CD4-positive, alpha-beta T cell treated with Interleukin-12 subunit alpha and Interleukin-12 subunit beta, for 1 hour (primary cell): ENCODE data around the gene YY1AP1.
"Not testable (repeated sequence)": the region's sequence is repeated elsewhere in the genome, so short reads cannot be mapped to it uniquely, and the experiment has no call there.

Source experiments
- DNase-seq: peaks from one replicate; pipeline ENCODE4 v3.0.0-alpha.2; 2020

The YY1AP1 gene

DNA sequence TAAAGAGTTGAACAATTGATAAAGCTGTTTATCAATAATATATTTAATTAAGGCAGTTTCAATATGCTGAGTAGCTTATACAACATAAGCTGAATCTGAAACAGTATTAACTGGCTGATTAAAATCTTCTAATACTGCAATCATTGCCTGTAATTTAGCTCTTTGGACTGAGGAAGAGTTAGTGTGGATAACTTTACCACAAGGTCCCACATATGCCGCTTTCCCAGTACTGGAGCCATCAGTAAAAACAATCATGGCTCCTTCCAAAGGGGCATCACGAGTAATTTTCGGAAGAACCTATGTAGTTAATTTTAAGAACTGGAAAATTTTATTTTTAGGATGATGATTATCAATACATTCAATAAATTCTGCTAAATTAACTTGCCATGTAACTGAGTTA, 7.0 kb upstream of the YY1AP1 start:
- no peak for DNase-seq

DNA sequence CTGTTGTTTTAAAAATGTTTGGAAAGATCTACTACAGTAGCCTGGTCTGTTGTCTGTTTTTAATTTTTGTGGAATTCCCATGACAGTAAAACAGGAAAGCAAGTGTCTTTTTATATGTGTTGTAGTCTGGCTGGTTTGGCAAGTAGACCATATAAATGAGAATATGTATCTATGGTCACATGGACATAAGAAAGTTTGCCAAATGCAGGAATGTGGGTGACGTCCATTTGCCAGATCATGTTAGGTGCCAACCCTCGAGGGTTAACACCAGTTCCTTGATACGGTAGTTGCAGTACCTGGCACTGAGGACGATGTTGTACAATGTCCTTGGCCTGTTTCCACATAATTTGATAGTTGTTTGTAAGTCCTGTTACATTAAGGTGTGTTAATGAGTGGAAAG, 6.5 kb upstream of the YY1AP1 start:
- DNase-seq, result no peak

DNA sequence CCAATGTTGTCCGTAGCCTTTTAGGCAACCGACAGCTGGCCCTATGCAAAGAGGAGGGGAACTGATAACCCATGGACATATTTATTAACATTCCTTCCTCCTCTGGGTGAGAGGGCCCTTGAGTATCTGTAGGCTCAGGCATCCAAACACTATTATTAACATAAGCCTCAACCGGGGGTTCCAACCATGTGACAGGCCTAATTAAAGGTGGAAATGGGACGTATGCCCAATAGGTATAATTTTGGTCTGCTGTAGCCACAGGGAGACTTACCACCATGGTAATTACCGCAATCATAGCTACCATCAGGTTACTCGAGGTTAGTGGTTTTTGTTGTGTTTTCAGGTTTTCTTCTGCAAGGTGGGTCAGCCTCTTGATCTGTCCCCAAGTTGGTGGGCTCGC, 5.6 kb upstream of the YY1AP1 start:
- DNase-seq, result no peak

DNA sequence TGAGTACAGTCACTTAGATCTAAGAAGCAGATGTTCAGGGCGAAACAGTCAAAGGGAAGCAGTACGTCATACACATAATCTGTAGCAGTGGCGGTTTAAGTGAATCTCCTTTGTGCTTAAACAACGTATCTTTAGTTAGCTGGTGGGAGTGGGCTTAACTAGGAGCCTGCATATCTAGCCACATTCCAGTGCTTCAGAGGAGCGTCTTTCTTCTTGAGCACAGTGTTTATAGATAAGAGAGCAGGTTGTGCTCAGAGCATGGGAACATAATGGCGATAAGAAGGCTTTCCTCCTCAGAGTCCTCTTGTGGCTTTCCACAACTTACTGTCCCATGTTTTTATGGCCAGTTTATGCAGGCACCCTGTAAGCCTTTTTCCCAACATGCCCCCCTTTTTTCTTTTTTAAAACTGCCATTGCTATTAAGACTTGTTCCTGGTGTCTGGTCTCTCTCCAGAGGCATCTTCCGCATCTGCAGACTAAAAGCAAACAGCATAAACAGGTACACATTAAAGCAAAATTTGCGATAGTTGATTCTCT, 3.5 kb upstream of the YY1AP1 start:
- no peak for DNase-seq

DNA sequence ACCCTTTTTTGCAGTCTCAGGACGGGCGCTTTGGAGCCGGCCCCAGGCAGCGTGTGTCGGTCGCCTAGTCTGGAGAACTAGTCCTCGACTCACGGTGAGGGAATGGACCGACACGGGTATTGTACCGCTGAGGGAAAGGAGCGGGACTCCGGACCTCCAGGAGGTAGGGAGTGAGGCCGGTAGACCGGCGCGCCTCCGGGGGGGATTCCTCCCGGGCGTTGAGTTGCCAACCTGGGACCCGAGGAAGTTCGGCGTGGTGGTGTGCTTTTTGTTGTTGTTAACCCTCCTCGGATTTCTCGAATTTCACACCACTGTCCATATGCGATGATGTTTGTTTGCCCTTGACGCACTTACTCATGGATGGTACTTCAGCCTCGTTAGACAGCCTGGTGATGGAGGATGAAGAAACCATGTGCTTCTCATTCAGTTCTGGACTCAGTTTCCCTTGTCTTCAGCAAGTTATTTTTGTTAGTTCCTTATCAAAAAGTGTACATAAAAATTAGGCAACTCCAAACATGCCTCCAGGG, 570 bp upstream of the YY1AP1 start, which contains the start of gene DAP3:
DAP3 (plus strand) TSS at position 11 of the 527 bp plus-strand sequence. CDS start 20,689 bp downstream, outside the sequence.
- DNase-seq, result not testable (repeated sequence)

DNA sequence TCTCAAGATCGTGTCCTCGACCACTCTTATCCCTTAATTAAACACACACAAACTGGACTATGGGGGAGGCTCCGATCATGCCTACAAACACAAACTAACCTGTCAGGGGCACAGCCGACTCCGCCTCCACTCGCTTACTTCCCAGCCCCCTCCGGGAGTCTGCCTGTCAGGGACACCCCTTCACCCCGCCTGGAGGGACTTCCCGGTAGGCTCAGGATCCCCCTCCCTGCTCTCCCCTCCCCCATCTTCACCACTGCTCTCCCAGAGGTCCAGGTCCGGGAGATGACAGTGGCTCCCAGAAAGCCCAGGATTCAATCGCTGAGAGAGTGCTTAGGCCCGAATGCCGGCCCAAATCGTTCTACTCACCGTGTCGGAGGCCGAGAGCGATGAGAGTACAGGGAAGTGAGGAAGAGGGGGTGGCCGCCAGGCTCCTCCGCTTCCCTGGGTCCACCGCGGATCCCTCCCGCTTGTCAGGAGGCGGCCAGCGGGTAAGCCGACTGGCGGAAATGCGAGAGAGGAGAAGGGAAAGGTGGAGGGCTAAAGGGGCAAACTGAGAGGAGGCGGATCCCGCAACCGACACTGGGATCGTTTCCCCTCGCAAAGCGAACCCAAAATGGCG, 760 bp downstream of the YY1AP1 start:
- DNase-seq, result not testable (repeated sequence)

DNA sequence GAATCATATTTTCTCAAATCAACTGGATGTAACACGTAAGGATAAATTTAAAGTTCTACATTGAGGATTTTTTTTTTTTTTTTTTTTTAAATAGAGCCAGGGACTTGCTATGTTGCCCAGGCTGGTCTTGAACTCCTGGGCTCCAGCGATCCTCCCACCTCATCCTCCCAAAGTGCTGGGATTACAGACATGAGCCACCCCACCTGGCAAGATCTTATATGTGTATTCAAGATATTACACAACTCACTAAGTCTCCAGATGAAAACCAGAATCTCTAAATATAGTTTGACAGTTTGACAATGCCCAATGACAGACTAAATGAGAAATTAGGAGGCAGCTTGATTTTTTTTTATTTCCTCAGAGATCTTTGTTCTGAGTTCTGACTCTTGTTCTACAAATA, 6.8 kb downstream of the YY1AP1 start:
- DNase-seq, result no peak

DNA sequence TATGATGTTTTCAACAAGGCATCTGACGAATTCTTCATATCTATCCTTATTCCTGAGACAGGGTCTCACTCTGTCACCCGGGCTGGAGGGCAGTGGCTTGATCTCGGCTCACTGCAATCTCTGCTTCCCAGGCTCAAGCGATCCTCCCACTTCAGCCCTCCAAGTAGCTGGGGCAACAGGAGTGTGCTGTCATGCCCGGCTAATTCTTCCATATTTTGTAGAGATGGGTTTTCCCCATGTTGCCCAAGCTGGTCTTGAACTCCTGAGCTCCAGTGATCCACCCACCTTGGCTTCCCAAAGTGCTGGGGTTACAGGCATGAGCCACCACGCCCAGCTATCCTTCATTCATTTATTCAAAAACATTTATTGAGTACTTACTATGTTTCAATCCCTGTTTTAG, 8.0 kb downstream of the YY1AP1 start:
- DNase-seq, result no peak

DNA sequence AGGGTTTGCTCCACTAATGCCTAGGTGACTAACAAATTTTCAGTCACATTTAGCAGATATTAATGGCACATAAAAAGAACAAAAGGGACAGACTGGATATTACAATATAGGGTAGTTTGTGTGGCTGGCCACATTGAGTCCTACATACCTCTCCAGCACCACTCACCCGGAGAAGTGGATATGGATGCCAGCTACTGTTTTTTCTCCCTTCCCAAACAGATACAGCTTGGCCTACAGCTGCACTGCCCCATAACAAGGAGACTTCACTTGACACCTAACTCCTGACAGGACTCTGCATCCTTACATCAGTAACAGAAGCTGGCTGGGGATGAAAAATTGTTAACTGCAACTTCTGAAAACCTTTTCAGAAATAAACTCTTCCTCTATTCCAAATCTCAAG, 9.6 kb downstream of the YY1AP1 start:
- not testable (repeated sequence) for DNase-seq

DNA sequence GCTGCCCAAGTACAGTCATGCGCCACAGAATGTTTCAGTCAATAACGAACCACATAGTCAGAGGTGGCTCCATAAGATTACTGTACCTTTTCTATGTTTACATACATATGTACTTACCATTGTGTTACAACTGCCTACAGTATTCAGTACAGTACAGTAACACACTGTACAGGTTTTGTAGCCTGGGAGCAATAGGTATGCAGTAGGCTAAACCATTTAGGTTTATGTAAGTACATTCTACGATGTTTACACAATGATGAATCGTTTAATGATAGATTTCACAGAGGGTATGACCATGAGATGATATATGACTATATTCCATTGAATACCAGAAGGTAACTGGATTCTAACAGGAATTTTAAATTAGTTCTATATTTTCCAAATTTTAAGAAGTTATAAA, 10.5 kb downstream of the YY1AP1 start:
- no peak for DNase-seq

DNA sequence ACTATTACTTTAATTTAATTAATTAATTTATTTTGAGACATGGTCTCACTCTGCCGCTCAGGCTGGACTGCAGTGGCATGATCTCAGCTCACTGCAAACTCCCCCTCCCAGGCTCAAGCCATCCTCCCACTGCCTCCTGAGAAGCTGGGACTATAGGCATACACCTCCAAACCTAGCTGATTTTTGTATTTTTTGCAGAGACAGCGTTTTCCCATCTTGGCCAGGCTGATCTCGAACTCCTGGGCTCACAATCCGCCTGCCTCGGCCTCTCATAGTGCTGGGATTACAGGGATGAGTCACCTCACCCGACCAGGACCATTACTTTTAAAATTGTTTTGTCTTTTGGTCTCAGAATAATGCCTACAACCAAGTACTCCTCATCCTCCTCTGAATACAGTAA, 15.6 kb downstream of the YY1AP1 start:
- no peak for DNase-seq

DNA sequence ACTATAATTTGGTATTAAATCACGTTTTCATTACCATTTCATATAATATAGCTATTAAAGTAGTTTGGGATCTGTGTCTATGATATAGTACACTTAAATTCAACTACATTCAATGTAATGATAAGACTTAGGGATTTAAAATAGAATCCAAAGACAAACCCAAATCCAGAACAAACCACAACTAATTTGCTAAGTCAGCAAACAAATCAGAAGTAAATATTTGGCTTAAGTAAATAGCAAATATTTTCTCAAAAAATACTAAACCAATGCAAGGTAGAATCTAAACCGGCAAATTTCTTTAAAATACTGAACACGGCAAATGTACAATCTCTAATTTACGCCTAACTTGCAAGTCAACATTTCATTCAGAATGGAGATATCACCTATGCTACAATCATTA, 16.8 kb downstream of the YY1AP1 start:
- DNase-seq, result no peak

DNA sequence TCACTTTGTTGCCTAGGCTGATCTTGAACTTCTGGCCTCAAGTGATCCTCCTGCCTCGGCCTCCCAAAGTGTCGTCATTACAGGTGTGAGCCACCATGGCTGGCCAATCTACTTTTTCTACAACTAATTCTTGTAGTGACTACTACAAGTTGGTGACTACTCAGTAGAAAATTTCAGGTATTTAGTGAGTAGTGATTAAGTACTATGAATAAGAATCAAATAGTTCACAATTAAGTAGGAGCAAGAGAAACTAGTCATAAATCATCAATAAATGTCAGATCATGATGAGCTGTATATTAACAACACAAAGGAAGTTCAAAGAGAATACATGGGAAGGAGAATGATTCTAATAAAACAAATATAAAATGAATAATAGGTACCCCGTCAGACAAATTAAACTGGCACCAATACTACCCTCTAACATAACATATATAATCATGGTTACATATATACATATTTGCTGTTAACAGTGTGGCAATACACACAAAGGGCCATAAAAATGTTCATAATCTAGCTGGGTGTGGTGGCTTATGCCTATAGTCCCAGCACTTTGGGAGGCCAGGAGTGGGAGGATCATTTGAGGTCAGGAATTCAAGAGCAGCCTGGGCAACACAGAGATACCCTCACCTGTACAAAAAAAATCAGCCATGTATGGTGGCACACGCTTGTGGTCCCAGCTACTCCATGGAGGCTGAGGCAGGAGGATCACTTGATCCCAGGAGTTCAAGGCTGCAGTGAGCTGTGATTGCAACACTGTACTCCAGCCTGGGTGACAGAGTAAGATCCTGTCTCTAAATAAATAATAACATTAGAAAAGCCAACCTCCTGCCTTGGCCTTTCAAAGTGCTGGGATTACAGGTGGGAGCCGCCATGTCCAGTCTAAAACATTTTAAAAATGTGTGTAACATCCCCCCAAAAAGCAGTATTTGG, 19.1 kb downstream of the YY1AP1 start:
- no peak for DNase-seq

DNA sequence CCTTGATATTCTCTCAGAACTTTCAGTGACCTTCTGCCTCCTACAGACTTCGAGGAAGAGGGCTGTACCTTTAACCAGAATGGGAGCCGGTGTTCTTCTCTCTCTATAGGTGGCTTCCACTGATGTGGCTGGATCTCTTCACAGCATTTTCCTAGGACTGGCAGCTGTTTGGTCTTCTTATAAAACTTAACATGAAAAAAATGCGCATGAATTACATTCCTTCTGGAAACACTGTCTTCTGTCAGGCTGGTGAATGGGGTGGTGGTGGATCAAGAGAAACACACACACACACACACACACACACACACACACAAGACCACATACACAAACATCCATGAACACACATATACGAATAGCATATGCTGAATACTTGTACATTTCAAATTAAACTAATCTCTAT, 27.3 kb downstream of the YY1AP1 start:
- DNase-seq, result not testable (repeated sequence)

DNA sequence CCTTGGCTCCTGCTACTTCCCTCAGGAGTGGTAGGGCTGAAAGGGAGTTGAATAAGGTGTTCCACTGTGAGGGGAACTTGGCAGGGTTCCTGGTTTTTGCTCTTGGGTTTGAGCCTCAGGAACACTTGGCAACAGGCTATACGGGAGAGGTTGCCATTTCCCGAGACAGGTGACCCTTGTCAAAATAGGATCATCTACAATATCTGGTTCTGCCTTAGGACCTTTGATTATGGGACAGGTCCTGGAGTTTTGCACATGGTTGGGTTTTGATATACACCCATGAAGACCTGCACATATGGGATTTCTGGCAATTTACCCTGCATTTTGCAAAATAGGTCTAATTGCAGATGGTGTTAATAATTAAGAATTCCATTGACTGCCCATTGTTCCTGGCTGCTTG, 31.1 kb downstream of the YY1AP1 start:
- no peak for DNase-seq

DNA sequence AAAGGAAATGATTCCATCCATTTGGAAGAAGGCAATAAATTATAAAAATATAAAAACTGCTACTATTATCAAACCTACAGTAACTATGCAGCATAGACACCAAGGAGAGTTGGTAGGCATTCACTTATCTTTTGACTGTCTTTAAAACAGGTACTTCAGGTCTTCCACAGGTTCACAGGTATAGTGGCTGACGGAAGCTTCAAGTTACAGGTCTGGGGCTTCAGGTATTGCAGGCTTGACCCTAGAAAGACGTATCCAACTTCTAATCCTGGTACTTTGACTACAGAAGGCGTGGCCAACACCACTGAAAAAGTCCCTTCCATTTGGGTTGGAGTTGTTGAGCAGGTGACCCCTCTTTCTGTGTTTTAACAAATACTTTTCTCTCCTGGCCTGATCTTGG, 35.6 kb downstream of the YY1AP1 start:
- DNase-seq, result no peak

DNA sequence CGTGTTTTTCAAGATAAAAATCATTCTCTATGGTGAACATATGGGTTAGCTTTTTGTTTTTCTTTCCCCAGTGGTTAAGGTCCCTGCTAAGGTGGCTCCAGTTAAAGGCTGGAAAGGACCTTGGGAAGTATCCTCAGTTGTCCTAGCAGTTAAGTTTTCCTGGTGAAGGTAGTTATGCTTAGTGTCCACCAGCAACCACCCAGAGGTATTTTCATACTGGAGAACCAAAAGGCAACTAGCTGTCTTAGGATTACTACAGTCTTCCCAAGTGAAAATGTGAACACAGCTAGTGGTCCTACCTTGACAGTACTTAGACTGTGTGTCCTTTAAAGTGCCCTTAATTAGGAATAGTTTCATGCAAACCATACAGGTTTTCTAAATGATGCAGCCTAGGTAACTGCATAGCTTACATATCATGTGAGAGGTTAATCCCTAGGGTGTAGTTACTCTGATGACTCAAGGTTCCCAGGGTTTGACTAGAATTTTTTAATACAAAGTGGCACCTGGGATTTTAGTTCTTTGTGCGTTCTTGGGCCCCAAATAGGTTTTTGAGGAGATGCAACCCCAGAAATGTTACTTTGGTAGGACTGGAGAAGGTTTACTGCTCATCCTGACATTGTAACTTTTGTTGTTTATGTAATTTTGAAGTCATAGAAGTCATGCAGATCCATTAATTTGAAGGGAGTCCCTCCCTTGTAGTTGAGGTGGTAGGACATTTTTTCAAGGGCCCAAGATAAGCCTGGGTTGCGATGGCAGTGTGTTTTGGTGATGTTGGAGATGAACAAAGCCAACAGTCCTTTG, 36.5 kb downstream of the YY1AP1 start:
- no peak for DNase-seq

DNA sequence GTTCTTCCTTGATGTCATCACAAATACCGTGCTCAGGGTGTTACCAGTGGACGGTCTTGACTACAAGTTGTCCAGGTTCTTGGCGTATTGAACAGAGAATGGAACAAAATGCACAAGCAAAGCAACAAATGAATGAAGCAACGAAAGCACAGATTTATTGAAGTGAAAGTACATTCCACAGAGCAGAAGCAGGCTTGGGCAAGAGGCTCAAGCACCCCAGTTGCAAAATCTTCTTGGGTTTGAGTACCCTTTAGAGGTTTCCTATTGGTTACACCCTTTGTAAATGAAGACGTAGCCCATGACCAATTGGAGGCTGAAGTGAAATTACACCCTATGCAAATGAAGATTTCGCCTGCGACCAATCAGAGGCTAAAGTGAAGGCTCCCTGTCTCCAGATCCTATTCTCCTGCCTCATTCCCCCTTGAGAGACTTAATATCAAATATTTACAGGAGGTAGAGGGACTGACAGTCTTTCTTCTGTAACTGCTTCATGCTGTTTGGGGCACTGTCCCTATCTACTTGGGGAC, 38.3 kb downstream of the YY1AP1 start:
- DNase-seq, result no peak

DNA sequence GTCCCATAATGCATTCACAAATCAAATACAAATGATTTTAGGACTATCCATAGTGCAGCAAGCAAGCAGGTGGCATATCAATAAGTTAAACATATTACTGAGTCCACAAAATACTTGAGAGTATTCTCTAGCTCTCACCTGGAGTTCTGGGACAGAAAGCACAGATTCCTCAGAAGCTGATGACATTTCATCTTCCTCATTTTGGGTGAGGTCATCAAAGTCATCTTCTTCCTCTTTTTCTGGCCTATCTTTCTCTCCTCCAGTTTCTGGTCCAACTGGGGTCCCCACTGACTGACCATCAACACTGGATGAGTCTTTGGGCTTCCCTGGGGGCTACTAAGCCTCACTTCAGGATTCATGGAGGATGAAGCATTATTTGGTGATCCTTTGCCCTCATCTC, 38.9 kb downstream of the YY1AP1 start:
- no peak for DNase-seq

DNA sequence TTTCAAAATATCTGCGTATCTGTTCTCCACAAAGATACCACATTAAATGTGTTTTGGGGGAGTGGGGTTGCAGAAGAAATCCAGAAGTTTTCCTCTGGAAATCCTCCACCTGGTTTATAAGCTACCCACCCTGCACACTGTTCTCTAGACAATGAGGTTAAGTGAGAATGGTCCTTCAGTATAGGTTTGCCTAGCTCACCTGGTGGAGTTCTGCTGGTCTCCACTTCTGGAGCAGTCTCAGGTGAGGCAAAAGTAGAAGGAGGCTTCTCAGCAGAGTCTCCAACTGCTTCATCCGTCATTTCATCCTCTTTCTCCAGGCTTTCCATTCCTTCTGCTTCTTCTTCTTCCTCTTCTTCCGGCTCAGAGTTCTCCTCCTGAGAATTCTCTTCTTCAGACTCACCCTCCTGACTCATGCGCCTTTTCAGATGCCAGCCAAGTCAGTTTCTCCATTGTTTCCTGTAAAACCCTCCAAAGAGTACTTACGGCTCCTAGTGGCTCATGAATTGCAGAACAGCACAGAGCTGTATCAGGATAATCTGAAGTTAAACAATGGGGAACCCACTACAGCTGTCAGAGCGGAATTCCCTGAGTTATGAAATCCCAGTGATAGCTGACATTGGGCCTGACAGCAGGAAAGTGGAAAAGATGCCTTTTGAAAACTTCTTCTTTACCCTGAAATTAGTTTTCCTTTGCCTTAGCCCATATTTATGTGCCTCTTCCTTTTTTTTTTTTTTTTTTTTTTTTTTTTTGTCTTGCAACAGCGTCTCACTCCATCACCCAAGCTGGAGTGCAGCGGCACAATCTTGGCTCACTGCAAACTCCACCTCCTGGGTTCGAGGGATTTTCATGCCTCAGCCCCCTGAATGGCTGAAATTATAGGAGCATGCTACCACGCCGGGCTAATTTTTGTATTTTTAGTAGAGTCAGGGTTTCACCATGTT, 40.1 kb downstream of the YY1AP1 start:
- no peak for DNase-seq

DNA sequence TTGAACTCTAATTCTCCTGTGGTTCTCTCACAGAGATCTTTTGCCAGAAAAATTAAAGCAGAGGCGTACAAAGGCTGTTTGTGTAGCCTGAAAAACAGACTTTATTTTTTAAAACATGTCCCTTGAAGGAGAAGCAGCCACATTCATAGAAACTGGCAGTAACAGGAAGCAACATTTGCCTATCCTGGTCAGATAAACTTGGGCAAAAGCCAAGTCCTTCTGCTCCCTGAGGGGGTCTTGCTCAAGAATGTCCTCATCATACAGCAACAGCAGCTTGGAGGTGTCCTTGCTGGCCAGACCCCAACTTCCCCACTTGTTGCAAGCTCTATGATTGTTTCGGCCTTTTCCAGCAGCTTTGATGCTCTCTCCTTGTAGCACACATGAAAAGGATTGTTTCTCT, 42.3 kb downstream of the YY1AP1 start:
- no peak for DNase-seq

DNA sequence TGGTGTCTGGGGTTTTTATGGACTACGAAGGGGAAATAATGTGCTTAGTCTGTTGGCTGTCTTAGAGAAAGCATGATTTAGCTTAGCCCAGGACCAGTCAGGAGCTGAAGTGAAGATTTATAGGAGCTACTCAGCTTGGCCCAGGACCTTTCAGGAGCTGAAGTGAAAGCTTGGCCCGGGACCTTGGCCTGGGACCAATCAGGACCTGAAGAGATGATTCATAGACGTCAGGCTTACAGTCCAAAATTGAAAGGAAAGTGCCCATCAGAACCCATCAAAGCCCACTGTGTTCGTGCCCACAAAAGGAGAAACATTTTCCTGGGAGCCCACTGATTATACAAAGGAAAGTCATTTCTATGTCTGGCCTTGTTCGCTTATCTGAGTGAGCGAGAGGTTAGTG, 42.9 kb downstream of the YY1AP1 start:
- DNase-seq, result no peak
